GM18868 (cell line): ENCODE data around the gene PGM5.

Experiments
- ATAC-seq: cut with Tn5 transposase; IDR thresholded peaks from one replicate; pipeline ENCODE4 v1.9.1; 2021; ENCODE audit warnings: mild to moderate bottlenecking, moderate library complexity; ENCODE audit not compliant: unreplicated experiment

Gene PGM5

GRCh38 chr9:68574150-68574549 is 217.7 kb downstream of the PGM5 start:
- ATAC-seq = no peak

- no peak for ATAC-seq
These were observed 219.4 kb downstream of the PGM5 start for GRCh38 chr9:68575817-68576216.

- peak; percentile 85 for ATAC-seq
These were observed 221.6 kb downstream of the PGM5 start for GRCh38 chr9:68577774-68578591.
